ENCODE data around the gene CPB2. TPM values are rescaled to one million over a fixed set of nuclear protein-coding genes. Genes with fewer than 3 reads are reported as not detected.

The CPB2 gene
- total RNA-seq, 1 donor from 2014 or later = not detected

- Histone ChIP-seq H3K36me3 (no peaks in the 10 kb centered on the region), H3K27me3 (no peaks in the 10 kb centered on the region), H3K9me3 (no peaks in the 10 kb centered on the region), H3K4me3 (no peak overlapping the region), H3K4me1 (no peaks in the 10 kb centered on the region), H3K27ac (no peak overlapping the region)
- TF ChIP-seq CTCF (IDR thresholded peaks at IDR 0.05) = no peak
- intact Hi-C loops (cut with DNase I) = no loop called here
- no peak for DNase-seq (ENCODE audit: low spot score in 2 of 2)
These were observed 42.1 kb upstream of the CPB2 start for GRCh38 chr13:46146898-46147297.

DNA sequence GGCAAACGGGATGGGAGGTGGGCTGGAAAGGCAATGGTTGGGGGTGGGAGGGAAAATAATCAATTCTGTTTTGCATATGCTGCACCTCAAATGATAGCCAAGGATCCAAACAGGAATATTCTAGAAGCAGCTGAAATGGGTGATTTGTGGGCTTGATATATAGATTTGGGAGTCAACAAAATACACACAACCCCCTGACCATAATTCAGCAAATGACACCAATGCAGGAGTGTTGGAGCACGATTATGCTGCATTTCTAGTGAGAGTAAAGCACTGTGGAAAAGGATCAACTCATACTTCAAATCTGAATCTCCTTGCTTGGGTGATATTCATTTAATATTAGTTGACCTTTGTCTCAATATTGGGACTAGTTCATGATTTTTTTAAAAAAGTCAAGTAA lies 41.1 kb upstream of the CPB2 start:
- no peaks in the 10 kb centered on the region for H3K36me3 ChIP-seq
- H3K4me1 ChIP-seq = no peaks in the 10 kb centered on the region
- DNase-seq (ENCODE audit: low spot score in 2 of 2) = no peak
- H3K9me3 ChIP-seq = no peaks in the 10 kb centered on the region
- intact Hi-C loops (cut with DNase I) = no loop called here
- H3K27ac ChIP-seq = no peak overlapping the region
- no peak overlapping the region for H3K4me3 ChIP-seq
- no peaks in the 10 kb centered on the region for H3K27me3 ChIP-seq
- TF ChIP-seq CTCF (IDR thresholded peaks at IDR 0.05) = no peak

DNA sequence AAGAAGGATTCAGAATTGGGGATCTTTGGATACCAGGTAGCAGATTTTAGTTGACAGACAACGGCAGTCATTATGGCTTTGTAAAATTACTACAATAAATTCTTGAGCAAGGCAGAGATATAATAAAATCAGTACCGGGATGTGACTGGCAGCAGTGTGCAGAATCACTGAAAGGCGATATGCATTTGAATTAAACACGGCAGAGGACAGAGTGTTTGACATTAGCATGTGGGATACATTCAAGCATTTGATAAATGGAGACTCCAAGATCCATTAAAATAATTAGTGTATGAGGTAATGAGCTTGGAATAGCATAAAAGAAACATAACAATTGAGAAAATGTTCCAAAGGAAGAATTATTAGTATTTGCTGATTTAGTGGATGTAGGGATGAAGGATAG lies 40.3 kb upstream of the CPB2 start:
- no peak for TF ChIP-seq CTCF (IDR thresholded peaks at IDR 0.05)
- Histone ChIP-seq H3K27ac (no peak overlapping the region), H3K36me3 (no peaks in the 10 kb centered on the region), H3K27me3 (no peaks in the 10 kb centered on the region), H3K4me3 (no peak overlapping the region), H3K9me3 (no peaks in the 10 kb centered on the region), H3K4me1 (no peaks in the 10 kb centered on the region)
- DNase-seq (ENCODE audit: low spot score in 2 of 2) = no peak
- intact Hi-C loops (cut with DNase I) = no loop called here

DNA sequence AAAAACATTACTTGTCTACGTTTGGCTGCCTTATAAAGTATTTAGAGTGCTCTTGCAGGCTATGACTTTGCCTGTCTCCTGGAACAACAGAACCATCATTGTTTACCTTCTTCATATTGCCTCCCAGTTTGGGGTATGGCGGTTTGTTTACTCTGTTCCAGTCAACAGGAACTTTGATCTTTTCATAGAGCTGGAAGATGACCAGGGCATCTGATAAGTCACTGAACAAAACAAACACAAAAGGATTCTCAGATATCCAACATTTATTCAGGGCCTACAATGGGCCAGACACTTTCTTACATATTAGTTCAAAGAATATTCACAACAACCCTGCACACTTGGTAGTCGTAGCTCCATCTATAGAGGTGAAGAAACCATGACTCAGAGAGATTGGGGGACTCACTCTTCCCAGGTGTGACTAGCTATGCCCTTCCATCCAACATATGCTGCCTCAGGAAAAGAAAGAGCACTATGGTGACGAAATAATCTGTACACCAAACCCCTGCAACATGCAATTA lies 38.4 kb upstream of the CPB2 start:
- Histone ChIP-seq H3K4me3 (no peak overlapping the region), H3K27me3 (no peaks in the 10 kb centered on the region), H3K9me3 (no peaks in the 10 kb centered on the region), H3K27ac (no peak overlapping the region), H3K4me1 (no peaks in the 10 kb centered on the region), H3K36me3 (no peaks in the 10 kb centered on the region)
- no peak for DNase-seq (ENCODE audit: low spot score in 2 of 2)
- TF ChIP-seq CTCF (IDR thresholded peaks at IDR 0.05) = no peak
- intact Hi-C loops (cut with DNase I) = no loop called here

GRCh38 chr13:46142776-46143175 lies 37.9 kb upstream of the CPB2 start:
- DNase-seq (ENCODE audit: low spot score in 2 of 2) = no peak
- H3K4me1 ChIP-seq = no peaks in the 10 kb centered on the region
- no peak overlapping the region for H3K27ac ChIP-seq
- intact Hi-C loops (cut with DNase I) = no loop called here
- no peak overlapping the region for H3K4me3 ChIP-seq
- H3K9me3 ChIP-seq = no peaks in the 10 kb centered on the region
- no peak for TF ChIP-seq CTCF (IDR thresholded peaks at IDR 0.05)
- no peaks in the 10 kb centered on the region for H3K27me3 ChIP-seq
- H3K36me3 ChIP-seq = no peaks in the 10 kb centered on the region

- no peak for TF ChIP-seq CTCF (IDR thresholded peaks at IDR 0.05)
- no peaks in the 10 kb centered on the region for H3K36me3 ChIP-seq
- H3K4me1 ChIP-seq = no peaks in the 10 kb centered on the region
- H3K9me3 ChIP-seq = no peaks in the 10 kb centered on the region
- DNase-seq (ENCODE audit: low spot score in 2 of 2) = no peak
- H3K27me3 ChIP-seq = no peaks in the 10 kb centered on the region
- no peak overlapping the region for H3K27ac ChIP-seq
- intact Hi-C loops (cut with DNase I) = no loop called here
- H3K4me3 ChIP-seq = no peak overlapping the region
These were observed 35.2 kb upstream of the CPB2 start for GRCh38 chr13:46140044-46140443.

Data from ascending aorta (tissue), 2 donors.